Measurements from ENCODE around the gene SMIM15. TPM values are rescaled to one million over a fixed set of nuclear protein-coding genes. Genes with fewer than 3 reads are reported as not detected.
"Not testable (repeated sequence)": the region's sequence is repeated elsewhere in the genome, so short reads cannot be mapped to it uniquely, and the experiment has no call there.

The SMIM15 gene, protein sequence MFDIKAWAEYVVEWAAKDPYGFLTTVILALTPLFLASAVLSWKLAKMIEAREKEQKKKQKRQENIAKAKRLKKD
- polyA plus RNA-seq (ENCODE audit: insufficient read length in 12 of 12): 10 to 100 TPM in 11 of 12 donors, not detected in 1; 31.4 to 59.3 (median 37.6) TPM
- long read RNA-seq, donor 1, transcript SMIM15-201 (3 exons, 2,889 nt): major isoform, 57 of 58 reads
- long read RNA-seq, donor 1, partial matches to known transcripts: 0 of 58 reads
- long read RNA-seq, donor 1, other reads (novel, unspliced or antisense): 0 of 58 reads
- long read RNA-seq, donor 2, transcript SMIM15-201 (3 exons, 2,889 nt): major isoform, 17 of 17 reads
- long read RNA-seq, donor 2, partial matches to known transcripts: 0 of 17 reads
- long read RNA-seq, donor 2, other reads (novel, unspliced or antisense): 0 of 17 reads
- long read RNA-seq, donor 3, transcript SMIM15-201 (3 exons, 2,889 nt): major isoform, 17 of 17 reads
- long read RNA-seq, donor 3, partial matches to known transcripts: 0 of 17 reads
- long read RNA-seq, donor 3, other reads (novel, unspliced or antisense): 0 of 17 reads
- long read RNA-seq, donor 4, transcript SMIM15-201 (3 exons, 2,889 nt): major isoform, 9 of 9 reads
- long read RNA-seq, donor 4, partial matches to known transcripts: 0 of 9 reads
- long read RNA-seq, donor 4, other reads (novel, unspliced or antisense): 0 of 9 reads
- long read RNA-seq, donor 5, transcript SMIM15-201 (3 exons, 2,889 nt): major isoform, 22 of 22 reads
- long read RNA-seq, donor 5, partial matches to known transcripts: 0 of 22 reads
- long read RNA-seq, donor 5, other reads (novel, unspliced or antisense): 0 of 22 reads
- long read RNA-seq, donor 6, transcript SMIM15-201 (3 exons, 2,889 nt): major isoform, 13 of 13 reads
- long read RNA-seq, donor 6, partial matches to known transcripts: 0 of 13 reads
- long read RNA-seq, donor 6, other reads (novel, unspliced or antisense): 0 of 13 reads
- long read RNA-seq, donor 7, transcript SMIM15-201 (3 exons, 2,889 nt): major isoform, 8 of 8 reads
- long read RNA-seq, donor 7, partial matches to known transcripts: 0 of 8 reads
- long read RNA-seq, donor 7, other reads (novel, unspliced or antisense): 0 of 8 reads
- long read RNA-seq, donor 8, transcript SMIM15-201 (3 exons, 2,889 nt): major isoform, 24 of 24 reads
- long read RNA-seq, donor 8, partial matches to known transcripts: 0 of 24 reads
- long read RNA-seq, donor 8, other reads (novel, unspliced or antisense): 0 of 24 reads
- long read RNA-seq, donor 9, transcript SMIM15-201 (3 exons, 2,889 nt): major isoform, 17 of 17 reads
- long read RNA-seq, donor 9, partial matches to known transcripts: 0 of 17 reads
- long read RNA-seq, donor 9, other reads (novel, unspliced or antisense): 0 of 17 reads
- long read RNA-seq, donor 10, transcript SMIM15-201 (3 exons, 2,889 nt): major isoform, 23 of 23 reads
- long read RNA-seq, donor 10, partial matches to known transcripts: 0 of 23 reads
- long read RNA-seq, donor 10, other reads (novel, unspliced or antisense): 0 of 23 reads
- long read RNA-seq, donor 11, transcript SMIM15-201 (3 exons, 2,889 nt): major isoform, 25 of 26 reads
- long read RNA-seq, donor 11, partial matches to known transcripts: 0 of 26 reads
- long read RNA-seq, donor 11, other reads (novel, unspliced or antisense): 0 of 26 reads

- peak; percentile 91 for DNase-seq
These were observed at the start of gene SMIM15 for GRCh38 chr5:61162010-61162831. Gene SMIM15, minus strand, starts transcription at chr5:61162468. Its CDS starts 2,297 bp downstream, at chr5:61160171.

- DNase-seq: no peak
These were observed 45.6 kb upstream of the SMIM15 start for GRCh38 chr5:61207884-61208283.

GRCh38 chr5:61205013-61205412, 42.7 kb upstream of the SMIM15 start:
- DNase-seq: no peak

DNA sequence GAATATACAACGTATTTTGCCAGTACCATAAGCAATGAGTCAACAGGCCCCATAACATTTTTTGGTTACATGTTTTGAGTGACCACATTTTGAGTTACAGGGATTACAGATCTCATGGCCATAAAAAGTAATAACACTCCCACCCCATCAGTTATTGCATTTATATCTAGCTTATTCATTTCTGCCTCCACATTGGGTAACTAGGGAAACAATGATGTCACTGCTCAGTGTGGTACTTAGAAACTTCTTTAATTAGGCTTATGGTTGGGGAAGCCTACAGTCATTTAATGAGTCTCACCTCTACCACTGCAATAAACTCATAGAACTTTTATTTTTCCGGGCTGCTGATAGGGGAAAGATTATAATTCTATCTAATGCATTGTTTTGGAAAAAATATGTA, 39.9 kb upstream of the SMIM15 start:
- DNase-seq: no peak

DNA sequence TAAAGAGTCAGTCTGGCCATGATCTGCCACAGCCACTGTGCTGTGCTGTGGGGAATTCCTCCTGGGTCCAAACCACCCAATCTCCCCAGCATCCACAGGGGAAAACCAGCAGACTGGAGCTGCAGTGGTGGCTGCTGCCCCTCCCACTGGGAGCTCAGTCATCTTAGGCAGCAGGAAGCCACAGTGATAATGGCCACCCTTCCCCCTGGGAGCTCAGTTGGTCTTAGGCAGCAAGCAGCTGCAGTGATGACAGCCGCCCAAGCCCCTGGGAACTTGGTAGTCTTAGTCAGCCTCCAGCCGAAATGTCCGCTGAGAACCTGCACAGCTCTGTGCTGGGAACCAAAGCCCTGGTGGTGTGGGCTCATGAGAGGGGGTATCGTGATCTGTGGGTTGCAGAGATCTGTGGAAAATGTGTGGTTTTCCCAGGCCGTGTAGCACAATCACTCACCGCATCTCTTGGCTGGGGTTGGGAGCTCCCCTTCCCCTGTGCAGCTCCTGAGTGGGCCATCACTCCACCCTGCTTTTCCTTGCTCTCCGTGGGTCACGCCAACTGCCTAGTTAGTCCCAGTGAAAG, 38.4 kb upstream of the SMIM15 start:
- DNase-seq: no peak

DNA sequence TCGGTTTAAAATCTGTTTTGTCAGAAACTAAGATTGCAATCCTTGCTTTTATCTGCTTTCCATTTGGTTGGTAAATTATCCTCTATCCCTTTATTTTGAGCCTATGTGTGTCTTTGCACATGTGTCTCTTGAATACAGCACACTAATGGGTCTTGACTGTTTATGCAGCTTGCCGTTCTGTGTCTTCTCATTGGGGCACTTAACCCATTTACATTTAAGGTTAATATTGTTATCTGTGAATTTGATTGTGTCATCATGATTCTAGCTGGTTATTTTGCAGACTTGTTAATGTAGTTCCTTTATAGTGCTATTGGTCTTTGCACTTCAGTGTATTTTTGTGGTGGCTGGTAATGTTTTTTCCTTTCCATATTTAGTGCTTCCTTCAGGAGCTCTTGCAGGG, 36.3 kb upstream of the SMIM15 start:
- no peak for DNase-seq

DNA sequence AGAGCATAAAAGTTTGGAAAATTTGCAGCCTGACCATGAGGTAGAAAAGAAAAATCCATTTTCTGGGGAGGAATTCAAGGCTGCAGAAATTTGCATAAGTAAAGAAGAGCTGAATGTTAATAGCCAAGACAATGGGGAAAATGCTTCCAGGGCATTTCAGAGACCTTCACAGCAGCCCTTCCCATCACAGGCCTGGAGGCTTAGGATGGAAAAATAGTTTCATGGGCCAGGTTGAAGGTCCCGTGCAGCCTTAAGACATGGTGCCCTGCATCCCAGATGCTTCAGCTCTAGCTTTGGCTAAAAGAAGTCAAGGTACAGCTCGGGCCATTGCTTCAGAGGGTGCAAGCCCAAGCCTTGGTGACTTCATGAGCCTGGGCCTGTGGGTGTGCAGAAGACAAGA, 25.6 kb upstream of the SMIM15 start:
- not testable (repeated sequence) for DNase-seq

DNA sequence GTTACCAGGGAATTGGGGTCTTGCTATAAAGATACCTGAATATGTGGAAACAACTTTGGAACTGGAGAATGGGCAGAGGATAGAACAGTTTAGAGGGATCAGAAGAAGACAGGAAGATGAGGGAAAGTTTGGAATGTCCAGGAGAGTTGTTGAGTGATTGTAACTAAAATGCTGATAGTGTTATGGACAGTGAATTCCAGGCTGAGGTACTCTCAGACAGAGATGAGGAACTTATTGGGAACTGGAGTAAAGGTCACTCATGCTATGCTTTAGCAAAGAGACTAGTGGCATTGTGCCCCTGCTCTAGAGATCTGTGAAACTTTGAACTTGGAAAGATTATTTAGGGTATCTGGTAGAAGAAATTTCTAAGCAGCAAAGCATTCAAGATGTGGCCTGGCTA, 25.1 kb upstream of the SMIM15 start:
- not testable (repeated sequence) for DNase-seq

- DNase-seq: no peak
These were observed 24.4 kb upstream of the SMIM15 start for GRCh38 chr5:61186634-61187033.

DNA sequence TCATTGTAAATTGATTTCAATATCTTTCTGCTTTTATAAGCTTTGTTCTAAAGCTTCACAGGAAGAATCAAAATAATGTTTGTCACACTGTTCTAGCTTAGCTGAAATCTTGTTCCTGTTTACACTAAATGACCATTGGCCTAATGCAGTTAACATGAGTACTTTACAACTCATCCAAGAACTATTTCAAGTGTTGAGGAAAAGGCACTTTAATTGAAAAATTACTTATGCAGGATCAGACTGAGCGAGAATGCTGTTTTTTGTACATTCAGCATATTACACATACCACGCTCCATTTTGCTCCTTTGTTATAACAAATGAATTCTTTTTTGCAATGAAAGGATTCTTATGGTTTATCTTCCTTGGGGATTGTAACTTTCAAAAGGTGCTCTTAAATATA, 22.4 kb upstream of the SMIM15 start:
- no peak for DNase-seq

DNA sequence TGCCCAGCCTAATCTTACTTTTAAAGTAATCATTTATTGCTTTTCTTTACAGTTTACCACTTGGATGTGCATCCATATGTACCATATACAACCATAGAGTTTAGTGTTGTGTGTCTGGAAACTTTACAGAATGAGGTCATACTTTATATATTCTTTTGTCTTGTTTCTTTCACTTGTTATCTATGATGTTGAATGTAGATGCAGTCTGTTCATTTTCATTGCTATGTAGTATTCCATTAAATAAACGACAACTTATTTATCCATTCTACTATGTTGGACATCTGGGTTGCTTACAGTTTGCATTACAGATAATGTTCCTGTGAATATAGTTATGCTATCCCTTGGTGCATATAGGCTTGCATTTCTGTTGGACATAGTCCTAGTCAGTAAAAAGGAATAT, 21.3 kb upstream of the SMIM15 start:
- no peak for DNase-seq

DNA sequence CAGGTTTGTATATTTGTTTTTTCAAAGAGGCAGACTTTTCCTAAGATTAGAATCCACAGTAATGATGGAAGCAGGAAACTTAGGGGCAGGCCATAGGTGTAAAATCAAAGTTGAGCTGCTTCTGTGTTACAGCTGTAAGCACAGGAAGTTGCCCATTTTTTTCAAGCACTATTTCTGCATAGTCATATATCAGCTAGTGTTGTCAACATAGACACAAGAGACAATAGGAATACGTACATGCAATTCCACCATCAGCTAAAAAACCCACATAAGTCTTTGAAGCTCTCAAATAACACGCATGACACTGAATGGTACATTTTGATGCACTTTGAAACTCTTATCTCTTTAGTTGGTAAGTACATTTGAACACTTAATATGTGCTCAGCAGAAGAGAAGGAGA, 20.2 kb upstream of the SMIM15 start:
- DNase-seq: no peak

DNA sequence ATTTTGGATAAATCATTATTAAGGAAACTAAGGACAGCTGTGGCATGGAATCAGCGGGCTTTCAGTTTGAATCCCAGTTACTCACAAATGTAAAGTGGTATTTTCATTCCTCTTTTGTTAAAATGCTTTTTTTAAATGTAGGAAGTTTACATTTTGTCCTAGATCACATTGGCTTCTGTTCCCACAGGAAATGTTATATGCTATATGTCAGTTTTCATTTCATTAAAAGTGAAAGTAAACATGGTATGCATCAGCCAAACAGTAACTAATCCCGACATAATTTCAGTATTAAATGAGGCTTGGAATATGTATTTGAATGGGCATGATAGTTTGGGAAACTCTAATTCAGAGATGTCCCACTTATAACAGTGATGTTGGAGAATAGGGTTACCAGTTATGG, 18.6 kb upstream of the SMIM15 start:
- no peak for DNase-seq

DNA sequence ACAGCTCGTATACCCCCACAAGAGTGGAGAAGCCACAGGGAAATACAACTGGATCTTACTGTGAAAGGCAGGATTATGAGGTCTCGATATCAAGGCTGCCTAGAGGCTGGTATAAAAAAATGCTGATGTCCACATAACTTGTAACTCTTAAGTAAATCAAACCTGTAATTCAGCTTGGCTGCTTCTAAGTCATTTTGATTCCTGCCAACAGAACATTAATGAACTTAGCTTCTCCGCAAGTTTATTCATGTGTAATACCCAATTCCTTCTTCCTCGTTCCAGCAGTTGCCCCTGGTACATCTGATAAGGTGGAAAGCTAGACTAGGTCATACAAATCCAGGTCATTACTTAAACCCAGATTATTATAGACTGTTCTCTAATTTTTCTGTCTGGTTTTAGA, 16.4 kb upstream of the SMIM15 start:
- DNase-seq: no peak

GRCh38 chr5:61177716-61178115, 15.4 kb upstream of the SMIM15 start:
- no peak for DNase-seq

GRCh38 chr5:61177070-61177469, 14.8 kb upstream of the SMIM15 start:
- DNase-seq: no peak

- no peak for DNase-seq
These were observed 14.4 kb upstream of the SMIM15 start for GRCh38 chr5:61176631-61177030.

GRCh38 chr5:61171479-61171878, 9.2 kb upstream of the SMIM15 start:
- DNase-seq: no peak

DNA sequence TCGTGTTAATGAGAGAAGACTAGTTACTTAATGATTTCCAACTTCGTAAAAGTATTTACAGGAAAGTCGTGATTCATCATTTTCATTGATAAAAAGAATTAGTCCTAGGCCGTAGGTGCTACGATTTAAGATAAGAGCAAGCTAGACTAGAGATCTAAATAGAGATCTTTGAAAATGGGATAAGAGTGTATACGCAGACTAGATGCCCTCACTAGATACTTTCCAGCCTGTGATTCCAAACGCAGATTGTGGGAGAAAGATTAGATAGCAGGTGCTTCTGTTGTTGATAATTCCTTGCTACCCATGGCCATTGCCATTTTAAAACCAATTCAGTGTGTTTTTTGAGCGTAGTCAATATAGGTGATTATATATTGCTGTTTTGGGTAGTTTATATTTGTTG, 6.7 kb upstream of the SMIM15 start:
- no peak for DNase-seq

GRCh38 chr5:61167382-61167781, 5.1 kb upstream of the SMIM15 start:
- no peak for DNase-seq

Measured in muscle of arm (tissue), 14 donors.